HG02970 (cell line): ENCODE results near the gene TP53AIP1.

Source experiments
- ATAC-seq: cut with Tn5 transposase; IDR thresholded peaks from one replicate; pipeline ENCODE4 v1.9.1; 2021; ENCODE audit warnings: mild to moderate bottlenecking, moderate library complexity, moderate number of reproducible peaks; ENCODE audit not compliant: unreplicated experiment, low FRiP score

The TP53AIP1 gene, protein sequence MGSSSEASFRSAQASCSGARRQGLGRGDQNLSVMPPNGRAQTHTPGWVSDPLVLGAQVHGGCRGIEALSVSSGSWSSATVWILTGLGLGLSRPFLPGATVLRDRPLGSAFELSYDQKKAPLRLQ

DNA sequence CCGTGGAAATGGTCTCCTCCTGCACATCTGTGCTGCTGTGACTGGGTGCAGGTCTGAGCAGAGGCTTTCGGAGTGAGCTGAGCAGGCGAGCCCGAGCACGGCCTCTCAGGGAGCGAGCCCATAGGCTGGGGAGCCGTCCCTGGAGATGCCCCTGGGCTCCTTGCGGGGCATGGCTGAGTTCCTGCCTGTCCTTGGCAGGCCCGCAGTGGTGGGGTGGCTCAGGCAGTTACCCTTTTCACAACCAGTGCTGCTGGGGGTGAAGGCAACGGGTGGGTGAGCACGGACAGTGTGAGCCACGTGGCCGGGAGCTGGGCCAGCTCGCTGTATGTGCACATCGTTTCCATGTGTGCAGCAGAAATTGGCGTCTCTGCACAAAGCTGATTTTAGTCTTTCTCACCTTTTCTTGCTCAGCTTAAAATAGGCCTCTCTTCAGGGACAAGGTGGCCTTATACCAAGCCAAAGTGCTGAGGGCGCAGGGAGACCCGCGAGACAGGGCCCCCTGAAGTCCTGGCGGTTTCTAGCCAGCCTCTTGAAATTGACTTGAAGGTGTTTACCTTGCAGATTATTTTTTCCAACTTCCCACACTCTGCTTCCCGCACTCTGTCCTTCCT lies at the start of gene TP53AIP1:
TP53AIP1 (minus strand) TSS at position 55 of the 611 bp plus-strand sequence. CDS start 5,053 bp downstream, outside the sequence.
- ATAC-seq: no peak

DNA sequence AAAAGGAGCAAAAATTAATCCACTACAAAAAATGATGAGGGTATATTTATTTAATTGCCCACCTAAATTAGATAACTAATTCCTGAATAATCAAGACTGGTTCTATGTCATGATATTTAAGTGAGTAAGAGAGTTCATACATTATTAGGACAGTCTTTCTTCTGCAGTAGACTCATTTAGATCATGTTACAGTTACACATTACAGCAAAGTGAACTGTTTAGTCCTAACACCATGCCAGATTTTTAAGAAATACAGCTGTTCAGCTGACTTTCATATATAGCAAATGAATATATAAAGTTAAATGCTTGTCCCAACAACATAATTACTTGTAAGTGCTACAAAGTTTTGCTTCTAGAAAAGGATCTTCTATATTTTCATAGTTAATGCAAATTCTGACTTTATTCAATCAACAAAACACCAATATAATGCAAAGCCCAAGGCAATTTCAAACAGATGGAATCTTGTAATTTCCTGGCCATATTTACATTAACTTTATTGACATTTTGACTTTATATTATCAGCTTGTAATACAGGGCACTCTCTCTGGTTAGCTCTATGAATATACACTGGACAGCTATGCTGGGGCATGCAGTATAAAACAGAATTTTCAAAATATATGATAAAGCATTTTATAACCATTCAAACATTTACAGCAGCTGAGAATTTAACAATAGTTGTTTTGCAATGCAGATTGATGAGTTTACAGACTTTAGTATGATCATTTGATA lies 45.7 kb upstream of the TP53AIP1 start:
- ATAC-seq: no peak

DNA sequence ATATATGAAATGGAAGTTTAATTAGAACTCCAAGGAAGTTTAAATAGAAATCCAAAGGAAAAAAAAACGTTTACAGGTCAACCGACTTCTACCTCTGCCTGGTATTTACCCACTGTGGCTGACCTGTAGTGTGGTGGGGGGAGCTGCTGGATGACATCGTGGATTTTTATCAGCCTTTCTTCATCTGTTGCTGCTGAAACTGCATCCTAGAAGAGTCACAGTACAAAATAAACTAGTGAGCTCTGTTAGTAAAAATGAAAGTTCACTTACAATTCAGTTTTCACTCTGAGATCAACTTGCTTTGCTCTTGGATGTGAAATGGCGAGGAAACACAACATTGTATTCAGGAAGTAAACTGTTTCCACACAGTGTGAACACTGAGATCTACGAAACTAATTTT lies 43.2 kb upstream of the TP53AIP1 start:
- no peak for ATAC-seq

DNA sequence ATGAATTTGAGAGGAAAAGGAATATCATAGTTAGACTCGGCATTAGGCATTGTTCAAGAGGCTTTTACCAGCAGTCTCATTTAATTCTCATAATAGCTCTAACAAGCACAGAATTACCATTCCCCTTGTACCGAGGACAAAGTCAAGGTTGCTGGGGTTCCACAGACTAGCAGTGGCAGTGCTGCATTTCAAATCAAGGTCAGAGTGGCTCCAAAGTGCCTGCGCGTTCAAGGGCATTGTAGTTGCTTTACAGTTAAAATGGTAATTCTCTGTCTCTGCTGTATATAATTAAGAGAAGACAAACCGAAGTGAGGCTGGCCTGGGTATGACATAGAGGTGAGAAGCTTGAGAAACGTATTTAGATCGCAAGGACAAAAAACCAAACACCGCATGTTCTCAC lies 40.4 kb upstream of the TP53AIP1 start:
- ATAC-seq: no peak

DNA sequence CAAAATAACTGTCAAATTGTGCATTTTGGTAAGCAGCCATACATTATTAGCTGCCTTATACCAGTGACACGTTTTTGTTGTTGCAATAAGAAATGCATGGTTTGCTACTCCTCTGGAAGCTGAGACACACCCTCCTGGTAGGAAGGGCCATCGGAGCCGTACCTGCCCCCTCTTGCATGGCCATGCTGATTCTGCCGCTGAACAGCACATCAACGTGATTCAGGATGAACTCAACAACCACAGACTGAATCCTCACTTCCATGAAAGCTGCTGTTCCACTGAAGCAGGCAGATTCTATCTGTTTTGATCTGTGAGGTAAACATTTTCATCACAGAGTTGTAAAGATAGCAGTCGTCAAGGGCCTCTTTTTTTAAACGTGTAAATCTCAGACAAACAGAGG lies 38.6 kb upstream of the TP53AIP1 start:
- no peak for ATAC-seq

DNA sequence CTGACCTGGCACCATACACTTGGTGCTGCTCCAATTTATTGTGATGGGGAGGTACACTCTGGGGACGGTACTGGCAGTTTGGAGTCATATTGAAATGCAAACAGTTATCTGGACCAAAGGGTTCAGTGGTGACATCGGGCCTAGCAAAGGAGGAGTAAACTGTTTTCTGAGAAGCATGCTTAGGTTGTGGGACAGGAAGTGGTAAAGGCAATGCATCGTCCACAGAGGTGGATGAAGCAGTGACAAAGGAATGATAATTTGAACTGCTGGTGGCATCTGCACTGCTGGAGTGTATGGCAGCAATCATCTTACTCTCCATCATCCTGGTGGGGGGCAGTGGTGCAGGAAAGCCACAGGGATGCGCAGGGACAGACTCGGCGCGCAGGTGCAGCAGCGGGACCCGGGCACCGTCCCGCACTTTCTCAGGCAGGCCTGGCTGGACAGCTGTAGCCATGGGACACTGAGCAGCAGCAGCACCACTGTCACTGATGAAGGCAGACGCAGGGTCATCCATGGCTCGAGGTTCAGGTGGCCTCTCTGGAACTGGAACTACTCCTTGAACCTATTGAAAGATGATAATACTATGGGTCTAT lies 28.0 kb upstream of the TP53AIP1 start:
- ATAC-seq: no peak

DNA sequence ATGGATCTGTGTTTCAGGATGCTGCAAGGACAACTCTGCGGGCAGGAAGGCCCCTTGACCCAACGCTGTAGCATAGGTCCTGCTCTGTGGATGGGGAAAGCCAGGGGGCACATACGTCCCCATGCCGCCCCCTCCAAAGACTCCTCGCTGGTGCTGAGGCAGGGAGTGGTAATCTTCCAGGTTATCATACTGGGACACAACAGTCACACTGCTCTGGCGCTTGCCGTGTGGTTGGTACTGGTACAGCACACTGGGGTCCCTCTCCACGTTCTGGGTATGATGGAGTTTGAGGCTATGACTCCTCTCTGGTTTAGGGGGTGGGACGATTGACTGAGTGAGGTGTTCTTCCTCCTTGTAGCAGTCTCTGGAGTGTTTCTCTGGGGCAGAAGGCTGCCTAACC lies 26.2 kb upstream of the TP53AIP1 start:
- ATAC-seq: no peak

DNA sequence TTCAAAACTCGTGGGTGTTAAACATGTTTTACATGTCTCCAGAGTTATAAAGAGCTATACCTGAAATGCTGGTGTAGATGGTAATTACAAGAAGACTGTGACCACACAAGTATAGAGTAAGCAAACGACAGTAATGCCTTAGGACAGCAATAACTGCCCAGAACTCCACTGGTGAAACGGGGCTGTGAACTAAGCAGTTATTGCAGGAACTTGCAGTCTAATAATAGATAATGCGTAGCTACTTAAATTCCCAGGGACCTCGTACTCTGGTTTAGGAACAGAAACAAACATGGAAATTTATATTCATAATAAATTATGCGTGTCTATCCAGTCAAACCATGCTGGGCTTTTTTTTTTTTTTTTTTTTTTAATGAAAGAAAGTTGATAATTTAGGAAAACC lies 24.9 kb upstream of the TP53AIP1 start:
- no peak for ATAC-seq

DNA sequence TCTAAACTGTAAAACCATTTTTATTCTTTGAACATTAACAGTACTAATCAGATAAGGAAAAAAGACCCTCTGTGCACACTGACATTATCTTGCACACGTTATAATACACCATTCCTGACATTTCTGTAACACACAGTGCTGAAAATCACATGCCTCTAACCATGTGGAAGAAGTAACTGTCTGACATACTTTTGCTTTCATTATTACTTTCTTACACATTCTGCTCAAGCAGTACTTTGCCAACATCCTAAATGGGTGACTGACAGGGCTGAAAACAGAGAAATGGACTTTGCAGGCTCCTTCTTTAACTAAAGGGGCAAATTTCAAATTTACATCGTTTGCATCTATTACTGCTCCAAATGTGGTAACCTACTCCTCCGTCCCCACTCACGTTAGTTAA lies 22.8 kb upstream of the TP53AIP1 start:
- ATAC-seq: peak; percentile 84

DNA sequence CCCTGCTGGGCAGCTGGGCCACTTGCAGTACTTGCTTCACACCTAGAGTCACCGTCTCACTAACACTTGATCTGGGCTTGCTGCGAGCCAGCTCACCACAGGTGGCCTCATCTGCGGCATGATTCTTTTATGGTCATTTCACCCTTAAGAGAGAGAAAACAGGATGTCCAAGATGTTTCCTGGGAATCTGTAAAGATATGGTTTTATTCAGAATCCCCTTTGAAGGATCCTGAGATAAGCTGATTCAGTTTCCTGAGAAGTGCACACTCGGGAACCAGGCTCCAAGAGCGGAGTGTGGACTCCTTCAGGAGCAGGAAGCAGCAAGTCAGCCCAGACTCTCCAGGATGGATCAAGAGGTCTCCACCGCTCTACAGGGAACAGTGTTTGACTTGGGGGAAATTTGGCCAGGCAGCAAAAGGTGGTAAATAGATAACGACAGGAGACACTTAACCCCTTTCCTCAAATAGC lies 21.8 kb upstream of the TP53AIP1 start:
- ATAC-seq: no peak

DNA sequence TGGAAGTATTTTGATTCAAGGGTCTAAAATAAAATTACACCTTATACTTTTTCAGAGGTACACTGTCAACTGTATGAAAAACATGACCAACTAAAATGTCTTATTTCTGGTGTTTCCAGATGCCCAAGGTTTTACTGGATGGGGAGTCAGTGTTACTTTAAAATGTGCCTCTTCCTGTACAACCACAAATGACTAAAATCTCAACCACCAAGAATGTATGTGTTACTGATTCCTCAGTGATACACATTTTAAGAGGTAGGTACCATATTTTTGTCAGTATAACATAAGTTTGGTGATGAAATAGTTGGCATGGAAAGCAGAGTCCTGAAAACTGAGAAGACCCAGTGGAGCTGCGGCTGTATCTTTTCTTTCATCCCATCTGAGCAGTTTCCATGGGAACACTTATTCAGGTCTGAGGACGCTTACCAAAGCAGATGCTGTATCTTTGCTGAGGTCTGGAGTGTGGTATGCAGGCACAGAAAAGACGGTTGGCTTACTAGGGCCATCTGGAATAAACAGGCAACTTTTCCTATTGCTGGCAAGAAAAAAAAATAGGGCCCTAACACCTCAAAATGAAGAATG lies 21.2 kb upstream of the TP53AIP1 start:
- no peak for ATAC-seq

DNA sequence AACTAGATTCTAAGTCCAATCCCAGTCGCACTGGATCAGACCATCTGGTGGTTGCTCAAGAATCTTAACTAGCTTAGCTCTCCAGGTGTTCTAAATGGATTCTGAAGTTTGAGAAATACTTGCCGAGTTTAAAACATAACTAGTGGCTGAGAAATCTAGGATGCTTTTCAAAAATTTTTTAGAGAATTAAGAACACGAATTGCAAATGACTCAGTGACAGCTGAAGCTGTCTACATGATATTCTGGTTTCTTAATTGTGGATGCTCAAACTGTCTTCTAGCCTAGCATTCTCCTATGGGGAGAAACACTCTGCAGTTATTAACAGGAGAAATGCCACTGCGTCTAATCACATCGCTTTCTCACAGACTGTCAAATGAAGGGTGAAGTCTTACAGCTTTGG lies 20.2 kb upstream of the TP53AIP1 start:
- no peak for ATAC-seq

DNA sequence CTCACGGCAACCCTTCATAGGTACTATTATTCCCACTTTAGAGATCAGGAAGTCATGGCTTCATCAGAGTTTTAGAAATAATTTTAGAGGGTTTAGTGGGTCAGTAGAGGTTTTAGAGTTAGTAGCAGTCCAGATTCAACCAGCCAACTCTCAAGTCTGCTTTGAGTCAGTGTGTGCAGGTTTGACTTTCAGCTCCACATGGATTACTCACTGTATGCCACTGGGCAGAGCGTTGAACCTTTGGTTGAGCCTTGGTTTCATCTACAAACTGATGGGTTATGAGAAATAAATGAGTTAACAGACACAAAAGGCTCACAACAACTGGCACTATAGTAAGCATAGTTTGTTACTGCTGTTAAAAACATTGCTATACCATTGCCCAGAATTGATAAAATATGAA lies 19.0 kb upstream of the TP53AIP1 start:
- no peak for ATAC-seq

DNA sequence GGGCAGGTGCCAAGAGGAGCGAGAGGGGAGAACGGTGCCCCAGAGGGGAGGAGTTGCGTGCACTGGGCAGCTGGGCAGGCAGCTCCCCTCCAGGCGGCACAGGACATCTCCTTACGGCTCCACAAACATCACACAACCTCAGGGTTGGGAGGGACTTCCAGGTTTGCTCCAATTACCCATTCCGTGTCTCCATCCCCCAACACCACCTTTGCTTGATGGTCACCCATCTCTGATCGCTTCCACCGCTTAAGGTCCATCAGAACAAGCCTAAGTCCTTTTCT lies 14.5 kb upstream of the TP53AIP1 start:
- ATAC-seq: no peak

DNA sequence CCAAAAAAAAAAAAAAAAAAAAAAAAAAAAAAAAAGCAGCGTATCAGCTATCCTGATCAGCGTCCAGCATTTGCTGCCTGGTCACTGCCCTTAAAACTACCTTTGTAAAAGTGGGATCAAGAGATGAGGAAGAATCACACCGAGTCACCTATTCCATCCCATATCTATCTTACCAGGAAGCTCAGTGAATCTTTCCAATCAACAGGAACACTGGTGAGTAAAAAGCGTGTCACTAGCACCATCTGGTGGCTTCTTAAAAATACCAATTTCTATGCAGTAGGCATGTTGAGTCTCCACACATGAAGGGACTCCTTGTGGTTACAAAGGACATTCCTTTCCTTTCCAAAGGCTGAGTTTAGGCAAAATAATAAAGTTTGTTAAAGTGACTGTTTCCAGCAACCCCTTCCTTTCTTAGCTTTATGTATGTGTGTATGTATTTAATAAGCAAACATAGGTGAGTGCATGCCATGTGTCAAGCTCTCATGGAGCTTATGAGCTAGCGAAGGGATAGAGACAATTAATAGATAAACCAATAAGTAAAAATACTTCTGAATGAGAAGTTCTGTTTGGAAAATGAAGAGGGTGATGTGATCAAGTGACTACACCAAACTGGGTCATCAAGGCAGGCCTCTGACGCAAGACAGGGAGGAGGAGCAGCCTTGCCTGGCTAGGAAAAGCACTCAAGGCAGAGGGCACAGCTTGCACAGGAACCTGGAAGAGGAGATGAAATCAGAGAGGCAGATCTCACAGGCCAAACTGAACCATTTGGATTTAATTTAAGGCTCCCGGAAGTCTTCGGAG lies 13.9 kb upstream of the TP53AIP1 start:
- no peak for ATAC-seq

DNA sequence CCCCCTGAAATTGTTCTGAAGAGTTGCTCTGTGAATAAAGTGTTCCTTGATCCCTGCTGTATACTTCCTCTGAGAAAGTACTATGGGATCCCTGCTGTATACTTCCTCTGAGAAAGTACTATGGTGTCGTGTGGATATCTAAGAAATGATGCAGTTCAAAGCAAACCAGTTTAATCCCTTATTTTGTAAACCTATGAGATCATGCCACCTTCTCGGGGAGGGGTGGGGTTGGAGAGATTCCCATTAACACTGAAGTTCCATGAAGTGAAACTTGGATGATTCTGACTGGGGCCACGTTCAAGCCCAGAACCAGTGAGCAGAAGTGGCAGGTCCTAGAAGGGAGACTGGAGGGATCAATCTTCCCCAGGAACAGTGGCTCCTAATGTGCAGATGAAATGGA lies 13.0 kb upstream of the TP53AIP1 start:
- no peak for ATAC-seq

DNA sequence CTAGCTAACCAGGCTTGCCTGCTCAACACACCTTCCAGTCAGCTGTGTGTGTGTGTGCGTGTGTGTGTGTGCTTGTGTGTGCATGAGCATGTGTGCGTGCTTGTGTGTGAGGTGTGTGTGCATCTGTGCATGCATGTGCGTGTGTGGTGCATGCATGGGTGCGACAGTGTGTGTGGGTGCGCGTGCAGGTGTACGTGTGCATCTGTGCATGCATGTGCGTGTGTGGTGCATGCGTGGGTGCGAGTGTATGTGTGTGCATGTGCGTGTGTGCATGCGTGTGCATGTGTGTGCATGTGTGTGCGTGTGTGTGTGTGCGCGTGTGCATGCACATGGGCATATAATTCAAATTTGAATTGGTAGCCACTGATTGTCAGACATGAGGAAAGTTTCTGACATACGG lies 10.5 kb upstream of the TP53AIP1 start:
- no peak for ATAC-seq

DNA sequence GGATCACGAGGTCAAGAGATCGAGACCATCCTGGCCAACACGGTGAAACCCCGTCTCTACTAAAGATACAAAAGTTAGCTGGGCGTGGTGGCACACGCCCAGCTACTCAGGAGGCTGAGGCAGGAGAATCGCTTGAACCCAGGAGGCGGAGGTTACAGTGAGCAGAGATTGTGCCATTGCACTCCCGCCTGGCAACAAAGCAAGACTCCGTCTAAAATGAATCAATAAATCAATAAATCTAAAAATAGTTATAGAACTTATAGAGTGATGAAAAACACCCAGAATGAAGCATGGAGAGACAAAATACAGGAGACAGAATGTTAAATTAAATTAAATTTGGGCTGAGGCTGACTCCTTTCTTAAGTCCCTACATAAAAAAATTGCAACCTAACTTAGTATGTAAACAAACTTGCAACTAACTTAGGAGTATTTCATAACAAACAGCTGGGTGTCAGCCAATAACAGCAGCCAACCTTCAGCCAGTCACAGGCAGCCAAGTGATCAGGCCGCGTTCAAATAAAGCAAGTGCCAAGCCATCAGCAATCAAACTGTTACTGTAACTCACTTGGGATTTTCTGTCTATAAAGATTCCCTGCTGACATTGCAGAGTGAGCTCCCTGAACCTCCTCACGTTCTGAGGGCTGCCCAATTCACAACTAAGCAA lies 7.3 kb upstream of the TP53AIP1 start:
- ATAC-seq: no peak

DNA sequence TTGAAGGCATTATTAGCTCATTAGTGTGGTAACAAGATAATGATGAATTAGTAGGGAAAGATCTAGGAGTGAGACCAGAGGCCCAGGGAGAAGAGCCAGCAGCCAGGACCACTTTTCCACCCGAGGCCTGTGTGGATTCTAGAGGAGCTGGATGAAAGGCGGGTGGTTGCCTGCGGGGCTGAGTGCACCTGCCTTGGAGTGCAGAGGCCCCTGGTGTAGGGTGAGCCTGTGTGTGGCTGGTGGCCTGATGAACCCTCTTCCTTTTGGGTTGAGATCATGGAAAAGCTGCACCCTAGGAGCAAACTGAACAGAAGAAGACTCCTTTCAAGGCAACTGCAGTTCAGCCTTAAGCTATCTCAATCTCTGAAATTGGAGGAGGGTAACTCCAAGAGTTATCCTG lies 5.9 kb upstream of the TP53AIP1 start:
- ATAC-seq: no peak

DNA sequence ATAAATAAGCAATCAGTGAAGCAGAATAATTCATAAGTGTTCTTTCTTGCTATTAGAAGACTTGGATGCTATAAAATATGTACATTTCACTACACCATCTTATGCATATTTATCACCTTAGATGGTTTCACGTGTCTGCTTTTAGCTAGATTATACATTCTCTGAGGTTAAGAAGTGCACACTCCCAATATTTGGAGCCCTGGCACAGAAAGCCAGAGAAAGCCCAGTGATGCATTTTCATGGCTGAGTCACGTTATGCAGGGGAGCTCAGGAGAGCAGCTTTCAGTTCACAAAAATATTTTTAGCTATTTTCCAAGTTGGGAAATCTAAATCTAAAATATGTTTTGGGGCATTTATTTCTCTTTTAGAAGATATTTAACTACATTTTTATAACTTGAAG lies 5.1 kb upstream of the TP53AIP1 start:
- no peak for ATAC-seq
